HG02571 (cell line): ENCODE results near the gene PHF12.

ENCODE experiments used
- ATAC-seq: cut with Tn5 transposase; IDR thresholded peaks from one replicate; pipeline ENCODE4 v1.9.1; 2021; ENCODE audit warnings: mild to moderate bottlenecking, moderate library complexity; ENCODE audit not compliant: unreplicated experiment

The PHF12 gene

GRCh38 chr17:28951428-28951990 lies at the start of gene PHF12:
TSS of gene PHF12 (minus strand) at chr17:28951518. CDS start at chr17:28950960, 558 bp downstream.
- ATAC-seq = peak; percentile 57

GRCh38 chr17:29000973-29001372 lies 49.7 kb upstream of the PHF12 start:
- ATAC-seq = no peak

- ATAC-seq = no peak
Observed at GRCh38 chr17:28999206-28999605, 47.9 kb upstream of the PHF12 start.

DNA sequence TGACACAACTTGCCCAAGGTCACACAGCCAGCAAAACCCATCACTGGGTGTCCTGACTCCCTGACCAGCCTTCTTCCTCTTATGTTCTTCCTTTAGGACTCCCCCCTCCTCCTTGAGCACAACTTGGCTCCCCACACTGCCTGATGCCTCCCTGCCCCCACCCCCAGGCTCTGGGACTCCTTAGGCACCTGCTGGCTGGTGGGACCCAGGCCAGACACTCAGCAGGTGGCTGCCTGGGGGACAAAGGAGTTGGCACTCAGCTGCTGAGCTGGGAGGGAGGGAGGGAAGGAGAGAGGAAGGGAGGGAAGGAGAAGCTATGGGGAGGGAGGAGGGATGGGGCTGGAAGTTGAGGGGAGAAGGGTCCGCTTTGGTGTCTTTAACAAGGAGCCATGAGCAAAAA lies 46.5 kb upstream of the PHF12 start:
- ATAC-seq = no peak

DNA sequence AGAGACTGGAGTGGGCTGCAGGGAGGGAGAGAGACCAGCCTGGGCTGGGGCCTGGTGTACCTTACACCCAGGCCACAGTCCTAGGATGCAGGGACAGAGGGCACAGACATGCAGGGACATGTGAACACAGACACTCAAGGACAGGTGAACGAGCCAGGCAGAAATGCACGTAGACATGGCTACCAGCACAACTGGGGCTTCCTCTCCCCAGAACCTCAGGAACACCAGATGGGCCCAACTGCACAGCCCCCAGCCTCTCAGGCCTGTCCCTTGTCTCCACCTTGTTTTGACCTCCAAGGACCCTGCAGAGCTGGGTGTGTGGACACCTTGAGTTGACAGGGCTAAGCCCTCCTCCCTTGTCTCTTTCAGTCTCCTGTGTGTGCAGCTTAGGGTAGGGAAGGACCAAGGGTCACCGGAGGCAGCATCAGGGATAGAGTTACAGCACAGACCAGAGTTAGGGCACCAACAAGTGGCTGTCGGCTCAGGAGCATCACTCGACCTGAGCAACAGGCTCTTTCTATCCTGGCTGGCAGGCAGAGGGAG lies 45.3 kb upstream of the PHF12 start:
- ATAC-seq = no peak

DNA sequence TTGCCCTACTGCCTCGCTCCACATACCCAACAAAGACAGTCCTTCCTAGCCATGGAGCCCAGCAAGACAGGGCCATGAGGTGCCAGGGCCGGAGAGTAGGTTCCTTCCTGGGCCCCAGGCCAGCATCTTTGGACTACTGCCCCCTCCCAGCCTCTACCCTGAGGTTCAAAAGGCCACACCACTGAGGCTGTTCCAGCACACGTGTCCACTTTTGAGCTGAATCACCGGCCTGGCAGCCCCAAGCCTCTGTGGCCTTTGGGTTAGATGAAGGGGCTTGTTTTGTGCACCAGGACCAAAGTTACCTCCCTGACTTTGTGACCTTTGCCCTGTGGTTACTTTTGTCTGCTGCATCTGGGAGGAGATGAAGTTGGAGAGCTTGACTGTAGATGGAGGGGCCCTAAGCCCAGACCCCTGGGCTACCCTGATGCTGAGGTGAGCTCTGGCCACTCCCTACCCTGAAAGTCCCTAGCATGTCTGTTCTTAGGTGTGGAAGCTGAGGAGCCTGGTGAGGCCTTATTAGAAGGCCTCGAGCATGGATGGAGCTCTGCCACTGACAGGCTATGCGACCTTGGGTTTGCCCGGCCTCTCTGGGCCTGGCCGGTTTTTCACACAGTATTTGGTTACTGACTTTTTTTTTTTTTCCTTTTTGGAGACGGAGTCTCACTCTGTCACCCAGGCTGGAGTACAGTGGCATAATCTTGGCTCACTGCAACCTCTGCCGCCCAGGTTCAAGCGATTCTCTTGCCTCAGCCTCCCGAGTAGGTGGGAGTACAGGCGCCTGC lies 42.5 kb upstream of the PHF12 start:
- no peak for ATAC-seq

- no peak for ATAC-seq
Observed at GRCh38 chr17:28992625-28993600, 41.6 kb upstream of the PHF12 start.

DNA sequence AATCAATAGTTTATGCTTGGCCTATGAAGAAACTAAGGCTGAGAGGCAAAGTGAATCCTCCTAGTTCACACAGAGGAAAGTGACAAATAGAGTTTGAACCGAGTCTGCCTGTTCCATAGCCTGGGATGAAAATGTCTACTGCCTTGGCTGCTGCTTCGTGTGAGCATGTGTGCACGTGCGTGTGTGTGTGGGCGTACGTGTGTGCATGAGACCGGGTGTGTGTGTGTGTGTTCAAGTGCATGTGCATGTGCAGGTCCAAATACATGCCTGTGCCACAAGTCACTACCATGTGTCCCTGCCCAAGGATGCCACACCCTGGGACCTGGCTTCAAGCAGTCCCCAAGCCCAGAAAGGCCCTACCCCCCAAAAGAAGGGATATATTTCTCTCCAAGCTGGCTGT lies 40.9 kb upstream of the PHF12 start:
- ATAC-seq = no peak

GRCh38 chr17:28991779-28992178 lies 40.5 kb upstream of the PHF12 start:
- no peak for ATAC-seq

DNA sequence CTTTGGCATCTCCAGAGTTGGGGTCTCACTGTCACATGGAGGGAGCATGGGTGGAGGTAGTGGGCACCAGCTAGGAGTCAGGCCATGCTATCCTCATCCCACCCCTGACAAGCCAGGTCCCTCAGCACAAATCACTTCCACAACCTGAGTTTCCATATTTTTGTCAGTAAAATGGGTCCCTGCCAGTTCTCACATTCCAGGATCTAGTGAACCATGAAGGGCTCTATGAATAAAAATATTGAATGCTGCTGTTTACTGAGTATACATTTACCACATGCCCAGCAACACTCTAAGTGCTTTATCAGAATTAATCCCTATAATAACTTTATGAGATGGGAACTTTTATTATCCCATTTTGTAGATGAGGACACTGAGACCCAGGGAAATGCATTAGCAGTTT lies 37.7 kb upstream of the PHF12 start:
- ATAC-seq = no peak

DNA sequence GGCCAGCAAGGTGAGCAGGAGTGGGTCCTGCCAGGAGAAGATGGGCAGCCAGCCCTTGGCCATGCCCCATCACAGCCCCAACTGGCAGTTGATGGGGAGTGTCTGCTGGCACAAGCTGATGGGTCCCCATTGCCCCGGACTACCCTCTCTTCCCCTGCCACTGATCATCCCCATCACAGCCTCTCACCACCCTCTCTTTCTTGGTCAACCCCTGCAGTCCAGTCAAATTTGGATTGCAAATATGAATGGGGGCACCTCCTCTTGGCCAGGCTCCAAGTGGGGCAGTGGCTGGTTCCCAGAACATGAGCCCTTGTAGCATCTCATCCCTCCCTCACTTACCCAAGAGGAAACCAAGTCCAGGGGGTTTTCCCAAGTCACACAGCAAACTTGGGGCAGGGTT lies 37.2 kb upstream of the PHF12 start:
- no peak for ATAC-seq

DNA sequence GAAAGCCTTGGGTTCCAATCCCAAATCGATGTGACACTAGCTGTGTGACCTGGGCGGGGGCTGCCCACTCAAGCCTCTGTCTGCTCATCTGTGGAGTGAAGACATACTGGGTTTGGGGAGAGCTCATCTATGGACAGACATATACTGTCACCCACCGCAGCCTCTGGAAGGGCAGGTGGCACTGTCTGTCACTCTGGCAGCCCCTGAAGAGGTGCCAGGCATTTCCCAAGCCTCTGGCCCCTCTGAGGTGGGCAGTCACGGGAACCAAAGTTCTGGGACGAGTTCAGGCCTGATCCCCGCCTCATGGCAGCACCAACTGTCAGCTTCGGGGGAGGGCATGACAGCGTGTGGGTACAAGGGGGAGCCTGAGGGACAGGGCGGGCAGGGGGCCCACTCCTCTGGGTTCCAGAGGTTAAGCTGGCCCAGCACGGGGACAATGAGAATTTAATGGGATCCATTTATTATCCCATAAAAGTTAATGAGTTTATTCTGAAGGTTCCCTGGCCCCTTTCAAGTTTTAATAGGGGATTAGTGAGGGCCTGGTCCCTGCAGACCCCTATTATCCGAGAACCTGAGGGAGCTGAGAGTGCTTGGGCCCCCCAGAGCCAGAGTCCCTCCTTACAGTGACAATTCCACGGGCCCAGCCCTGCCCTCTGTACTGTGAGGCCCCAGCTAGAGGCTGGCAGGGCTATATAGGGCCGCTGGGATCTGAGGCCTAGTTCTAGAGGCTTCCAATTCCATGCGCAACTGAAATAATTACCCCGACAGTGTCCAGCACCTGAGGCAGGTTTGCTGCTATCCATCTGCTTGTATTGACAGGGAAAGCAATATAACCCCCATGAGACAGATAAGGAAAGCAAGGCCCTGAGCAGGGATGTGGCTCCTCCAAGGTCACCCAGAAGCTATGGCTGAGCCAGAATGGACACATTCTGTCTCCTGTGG lies 35.7 kb upstream of the PHF12 start:
- ATAC-seq = no peak

- no peak for ATAC-seq
Observed at GRCh38 chr17:28985950-28986713, 34.8 kb upstream of the PHF12 start.

GRCh38 chr17:28983286-28984230 lies 32.2 kb upstream of the PHF12 start:
- no peak for ATAC-seq

DNA sequence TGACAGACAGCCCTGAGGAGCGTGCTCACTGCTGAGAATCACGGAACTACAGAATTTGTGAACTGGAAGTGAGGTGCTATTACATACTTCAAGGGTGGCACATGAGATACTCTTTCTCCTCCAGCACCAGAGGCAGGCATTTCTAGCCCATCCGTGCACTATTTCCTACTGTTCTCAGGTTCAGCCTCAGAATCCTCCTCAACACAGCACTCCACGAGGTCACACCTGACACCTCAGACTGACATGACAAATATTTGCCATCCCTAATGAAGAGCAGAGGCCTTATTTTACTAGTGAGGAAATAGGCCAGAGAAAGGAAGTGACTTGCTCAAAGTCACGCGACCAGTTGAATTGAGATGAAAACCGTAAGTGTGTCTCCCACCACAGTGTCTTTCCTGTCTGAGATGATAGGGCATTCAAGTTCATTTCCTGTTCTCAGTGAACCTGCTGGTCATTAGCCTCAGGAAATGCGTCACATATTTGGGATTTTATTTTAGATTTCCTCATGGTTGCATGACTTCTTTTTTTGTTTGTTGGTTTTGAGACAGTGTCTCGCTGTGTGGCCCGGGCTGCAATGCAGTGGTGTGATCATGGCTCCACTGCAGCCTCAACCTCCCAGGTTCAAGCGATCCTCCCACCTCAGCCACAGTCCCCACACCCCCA lies 30.9 kb upstream of the PHF12 start:
- ATAC-seq = no peak

DNA sequence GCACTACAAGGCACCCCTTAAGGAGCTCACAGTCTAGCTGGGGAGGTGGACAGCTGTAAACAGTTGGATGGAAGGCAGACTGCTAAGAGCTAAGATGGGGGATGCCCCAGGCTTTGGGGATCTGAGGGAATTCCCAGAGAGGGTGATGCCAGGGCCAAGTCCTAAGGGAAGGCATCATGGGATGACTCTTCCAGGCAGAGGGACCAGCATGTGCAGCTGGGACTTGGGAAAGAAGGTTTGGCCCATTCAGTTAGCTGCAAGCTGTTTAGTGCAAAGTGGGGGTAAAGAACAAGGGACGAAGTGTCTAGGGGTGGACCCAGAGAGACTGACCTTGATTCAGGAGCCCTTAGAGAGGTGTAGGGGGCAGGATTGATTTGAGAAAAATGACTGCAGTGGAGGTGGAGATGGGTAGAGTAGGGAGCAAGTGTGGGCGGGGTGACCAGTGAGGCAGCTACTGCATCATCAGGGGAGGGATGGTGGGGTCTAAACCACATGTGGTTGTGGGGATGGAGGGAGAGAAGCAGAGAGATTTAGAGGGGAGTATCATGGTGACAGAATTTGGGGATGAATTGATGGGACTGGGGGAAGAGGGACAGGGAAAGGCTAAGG lies 27.1 kb upstream of the PHF12 start:
- ATAC-seq = no peak

- no peak for ATAC-seq
Observed at GRCh38 chr17:28977659-28978355, 26.5 kb upstream of the PHF12 start.
